GM12891 (cell line): ENCODE measurements around the gene RIMBP2.

Source experiments
- POLR2A ChIP-seq: IDR thresholded peaks from 2 replicates; pipeline ENCODE4 v1.6.1; 2011; ENCODE audit warnings: low read depth, low read length, control low read depth
- POLR2AphosphoS5 ChIP-seq: IDR thresholded peaks from 2 replicates; pipeline ENCODE4 v1.6.1; 2011; ENCODE audit warnings: low read depth, low read length, control low read depth
- POU2F2 ChIP-seq: IDR thresholded peaks from 2 replicates; pipeline ENCODE4 v1.6.1; 2011; ENCODE audit warnings: low read depth, mild to moderate bottlenecking, control low read depth, low read length, moderate library complexity
- SPI1 ChIP-seq: IDR thresholded peaks from 2 replicates; pipeline ENCODE4 v1.6.1; 2011; ENCODE audit warnings: low read depth, low read length, control low read depth
- TAF1 ChIP-seq: IDR thresholded peaks from 2 replicates; pipeline ENCODE4 v1.6.1; 2011; ENCODE audit warnings: low read depth, low read length, control low read depth

- TF ChIP-seq POLR2A, result no peak
- TF ChIP-seq POLR2AphosphoS5, result no peak
- no peak for TF ChIP-seq POU2F2
- TF ChIP-seq TAF1, result no peak
- no peak for TF ChIP-seq SPI1
Measured at GRCh38 chr12:130455161-130455560, 260.9 kb downstream of the RIMBP2 start.
